Neural progenitor cell (in vitro differentiated cells): Measurements from ENCODE around the gene EDEM1. TPM values are rescaled to one million over a fixed set of nuclear protein-coding genes. Genes with fewer than 3 reads are reported as not detected.
"Not testable (repeated sequence)": the region's sequence is repeated elsewhere in the genome, so short reads cannot be mapped to it uniquely, and the experiment has no call there.

ENCODE experiments used
- DNase-seq: peaks from one replicate; pipeline ENCODE4 v3.0.0-alpha.2; 2016; ENCODE audit warnings: low spot score
- H2AFZ ChIP-seq: fragments of 200-600 bp; sonication (generic); replicated peaks from 2 replicates; pipeline ENCODE4 v1.6.1; 2016; ENCODE audit warnings: antibody characterized with exemption
- H3F3A ChIP-seq: fragments of 200-600 bp; sonication (generic); 2 replicates; pipeline ENCODE4 v1.6.1; 2016; ENCODE audit warnings: antibody characterized with exemption, low read depth
- H3K27ac ChIP-seq: fragments of 200-600 bp; sonication (generic); 2 replicates; pipeline ENCODE4 v1.5.1; 2016; ENCODE audit warnings: mild to moderate bottlenecking
- H3K27me3 ChIP-seq: fragments of 200-600 bp; sonication (generic); 2 replicates; pipeline ENCODE4 v1.6.1; 2016; ENCODE audit warnings: mild to moderate bottlenecking, moderate library complexity
- H3K36me3 ChIP-seq: fragments of 200-600 bp; sonication (generic); 2 replicates; pipeline ENCODE4 v1.5.1; 2016
- H3K4me1 ChIP-seq: fragments of 200-600 bp; sonication (generic); 2 replicates; pipeline ENCODE4 v1.6.1; 2016; ENCODE audit warnings: mixed run types
- H3K4me2 ChIP-seq: fragments of 200-600 bp; sonication (generic); 2 replicates; pipeline ENCODE4 v1.6.1; 2016
- H3K4me3 ChIP-seq: fragments of 200-600 bp; sonication (generic); 2 replicates; pipeline ENCODE4 v1.5.1; 2016
- H3K79me2 ChIP-seq: fragments of 200-600 bp; sonication (generic); 2 replicates; pipeline ENCODE4 v1.6.1; 2016; ENCODE audit warnings: low read depth
- H3K9ac ChIP-seq: fragments of 200-600 bp; sonication (generic); 2 replicates; pipeline ENCODE4 v1.6.1; 2016
- H3K9me3 ChIP-seq: fragments of 200-600 bp; sonication (generic); 2 replicates; pipeline ENCODE4 v1.5.1; 2016; ENCODE audit warnings: low read depth
- H4K20me1 ChIP-seq: fragments of 200-600 bp; sonication (generic); 2 replicates; pipeline ENCODE4 v1.6.1; 2016; ENCODE audit warnings: low read depth
- H3K27ac Mint-ChIP-seq: 3 replicates; pipeline ENCODE4 v1.8.0; 2021; ENCODE audit warnings: mixed read lengths
- H3K27me3 Mint-ChIP-seq: 2 replicates; pipeline ENCODE4 v1.8.0; 2022; ENCODE audit warnings: low read depth, mild to moderate bottlenecking, inconsistent platforms, moderate library complexity, mixed read lengths; ENCODE audit not compliant: insufficient read depth
- H3K36me3 Mint-ChIP-seq: 3 replicates; pipeline ENCODE4 v1.8.0; 2021; ENCODE audit warnings: mixed read lengths
- H3K4me1 Mint-ChIP-seq: 3 replicates; pipeline ENCODE4 v1.8.0; 2021; ENCODE audit warnings: mixed read lengths
- H3K4me3 Mint-ChIP-seq: 3 replicates; pipeline ENCODE4 v1.8.0; 2021; ENCODE audit warnings: mild to moderate bottlenecking, moderate library complexity, mixed read lengths
- H3K9me3 Mint-ChIP-seq: 3 replicates; pipeline ENCODE4 v1.8.0; 2020; ENCODE audit warnings: mixed read lengths
- EZH2 ChIP-seq: fragments of 200-600 bp; sonication (generic); IDR thresholded peaks from 2 replicates; pipeline ENCODE4 v1.6.1; 2017; ENCODE audit warnings: antibody characterized with exemption, mild to moderate bottlenecking, moderate library complexity
- EZH2phosphoT487 ChIP-seq: fragments of 200-600 bp; sonication (generic); IDR thresholded peaks from 2 replicates; pipeline ENCODE4 v1.6.1; 2017; ENCODE audit warnings: antibody characterized with exemption
- total RNA-seq: library from RNA; depleted of rRNA; stranded (reverse); fragments of >200 nt; gene quantifications from 2 replicates; pipeline ENCODE4 v1.2.3, GENCODE V29; 2015; ENCODE audit warnings: low replicate concordance
- TF ChIP-seq, protein P1 (sequence below): fragments of 200-600 bp; sonication (generic); IDR thresholded peaks from 2 replicates; pipeline ENCODE4 v1.5.1; 2017; ENCODE audit warnings: antibody characterized with exemption, mild to moderate bottlenecking

The EDEM1 gene
- total RNA-seq, 1 donor from 2014 or later = 11.8 TPM

DNA sequence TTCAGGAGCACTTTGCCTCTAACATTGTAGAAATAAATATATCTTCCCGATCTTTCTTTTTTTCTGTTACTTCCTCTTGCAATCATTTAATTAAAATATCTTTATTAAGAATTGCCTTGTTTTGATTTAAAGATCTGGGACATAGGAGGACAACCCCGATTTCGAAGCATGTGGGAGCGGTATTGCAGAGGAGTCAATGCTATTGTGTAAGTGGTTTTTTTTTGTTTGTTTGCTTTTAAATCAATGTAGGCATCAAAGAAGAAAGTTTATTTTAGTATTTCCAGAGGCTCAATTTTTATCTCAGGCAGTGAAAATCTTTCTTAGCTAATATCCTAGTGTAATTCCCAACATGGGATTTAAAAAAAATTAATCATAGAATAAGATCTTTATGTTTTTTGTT, 15.5 kb upstream of the EDEM1 start:
- TF ChIP-seq EZH2phosphoT487 (no peak), EZH2 (no peak)
- Histone ChIP-seq H3K4me2 (no peak overlapping the region), H3K36me3 (no peaks in the 10 kb centered on the region), H3K4me3 (no peak overlapping the region), H3K27me3 (no peaks in the 10 kb centered on the region), H4K20me1 (no peaks in the 10 kb centered on the region), H2AFZ (no peak overlapping the region), H3F3A (no peaks in the 10 kb centered on the region), H3K79me2 (peaks cover 22% of the 10 kb centered on the region), H3K9me3 (no peaks in the 10 kb centered on the region), H3K27ac (no peak overlapping the region), H3K4me1 (no peaks in the 10 kb centered on the region), H3K9ac (no peak overlapping the region)
- Mint-ChIP-seq H3K9me3 (no peaks in the 10 kb centered on the region), H3K4me3 (no peak overlapping the region), H3K27ac (no peak overlapping the region), H3K36me3 (peaks cover 9% of the 10 kb centered on the region), H3K27me3 (no peaks in the 10 kb centered on the region), H3K4me1 (no peaks in the 10 kb centered on the region)
- no peak for DNase-seq

DNA sequence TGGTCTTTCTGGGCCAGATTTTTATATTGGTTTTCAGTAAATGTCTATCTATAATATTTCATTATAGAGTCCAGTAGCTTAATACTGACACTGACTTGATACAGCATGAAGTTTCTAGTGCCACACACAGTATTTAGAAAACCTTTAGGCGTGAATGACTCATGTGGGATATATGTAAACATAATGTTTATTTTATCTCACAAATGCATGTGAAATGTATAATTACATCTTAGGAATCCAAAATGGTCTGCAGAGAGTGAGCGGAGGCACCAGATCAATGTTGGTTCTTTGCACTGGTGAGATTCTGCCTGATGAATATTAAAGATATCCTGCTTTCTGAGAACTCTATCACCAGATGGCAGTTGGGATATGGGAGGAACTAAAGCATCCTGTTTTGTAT, 8.5 kb upstream of the EDEM1 start:
- not testable (repeated sequence) for H3K36me3 ChIP-seq, H3K27ac Mint-ChIP-seq, H3K9me3 Mint-ChIP-seq, H3K9ac ChIP-seq, H3K4me1 ChIP-seq, H3K27me3 ChIP-seq, H3K27ac ChIP-seq, H2AFZ ChIP-seq, H3K4me1 Mint-ChIP-seq, H3K79me2 ChIP-seq, H3K4me2 ChIP-seq, H3K4me3 Mint-ChIP-seq, H3F3A ChIP-seq, H4K20me1 ChIP-seq, H3K4me3 ChIP-seq, H3K27me3 Mint-ChIP-seq, DNase-seq, H3K9me3 ChIP-seq
- peaks cover 10% of the 10 kb centered on the region for H3K36me3 Mint-ChIP-seq

DNA sequence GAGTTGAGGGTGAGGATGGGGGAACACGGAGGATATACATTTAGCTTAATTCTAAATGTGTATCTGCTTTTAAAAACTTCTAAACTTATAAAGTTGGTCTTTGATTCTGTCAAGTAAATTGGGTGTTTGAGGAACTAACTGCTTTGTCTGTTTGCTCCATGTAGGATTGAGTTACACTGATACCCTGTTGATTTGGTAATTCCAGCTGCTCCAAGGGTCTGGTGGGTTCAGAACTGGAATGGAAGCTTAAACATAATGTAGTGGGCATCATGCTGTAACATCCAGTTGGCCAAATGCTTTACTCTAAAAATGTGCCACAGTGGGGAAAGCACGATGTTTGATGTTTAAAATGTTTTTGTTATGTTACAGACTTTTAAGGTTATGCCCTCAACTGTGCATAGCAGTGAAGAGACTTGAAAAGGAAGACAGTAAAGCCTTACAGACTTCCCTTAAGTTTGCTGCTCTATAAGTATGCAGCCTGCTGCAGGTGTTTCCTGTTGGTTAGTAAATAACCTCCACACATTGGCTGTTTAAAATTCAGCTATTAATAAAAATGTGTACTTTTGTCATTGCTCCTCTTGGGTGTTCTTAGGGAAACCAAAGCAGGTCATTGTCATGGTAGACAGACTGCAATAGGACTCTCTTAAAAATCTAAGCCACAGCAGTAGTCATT, 5.9 kb upstream of the EDEM1 start:
- Histone ChIP-seq H3K4me3 (no peak overlapping the region), H2AFZ (no peak overlapping the region), H3K27ac (no peak overlapping the region), H3K9me3 (no peaks in the 10 kb centered on the region), H3K36me3 (peaks cover 3% of the 10 kb centered on the region), H4K20me1 (peaks cover 7% of the 10 kb centered on the region), H3K4me2 (no peak overlapping the region), H3K27me3 (peaks cover 12% of the 10 kb centered on the region), H3K4me1 (no peaks in the 10 kb centered on the region), H3F3A (peaks cover 6% of the 10 kb centered on the region), H3K9ac (no peak overlapping the region), H3K79me2 (no peaks in the 10 kb centered on the region)
- Mint-ChIP-seq H3K4me1 (peaks cover 5% of the 10 kb centered on the region), H3K27ac (no peak overlapping the region), H3K36me3 (peaks cover 6% of the 10 kb centered on the region), H3K9me3 (no peaks in the 10 kb centered on the region), H3K27me3 (no peaks in the 10 kb centered on the region), H3K4me3 (no peak overlapping the region)
- DNase-seq = no peak
- TF ChIP-seq, protein P1, sequence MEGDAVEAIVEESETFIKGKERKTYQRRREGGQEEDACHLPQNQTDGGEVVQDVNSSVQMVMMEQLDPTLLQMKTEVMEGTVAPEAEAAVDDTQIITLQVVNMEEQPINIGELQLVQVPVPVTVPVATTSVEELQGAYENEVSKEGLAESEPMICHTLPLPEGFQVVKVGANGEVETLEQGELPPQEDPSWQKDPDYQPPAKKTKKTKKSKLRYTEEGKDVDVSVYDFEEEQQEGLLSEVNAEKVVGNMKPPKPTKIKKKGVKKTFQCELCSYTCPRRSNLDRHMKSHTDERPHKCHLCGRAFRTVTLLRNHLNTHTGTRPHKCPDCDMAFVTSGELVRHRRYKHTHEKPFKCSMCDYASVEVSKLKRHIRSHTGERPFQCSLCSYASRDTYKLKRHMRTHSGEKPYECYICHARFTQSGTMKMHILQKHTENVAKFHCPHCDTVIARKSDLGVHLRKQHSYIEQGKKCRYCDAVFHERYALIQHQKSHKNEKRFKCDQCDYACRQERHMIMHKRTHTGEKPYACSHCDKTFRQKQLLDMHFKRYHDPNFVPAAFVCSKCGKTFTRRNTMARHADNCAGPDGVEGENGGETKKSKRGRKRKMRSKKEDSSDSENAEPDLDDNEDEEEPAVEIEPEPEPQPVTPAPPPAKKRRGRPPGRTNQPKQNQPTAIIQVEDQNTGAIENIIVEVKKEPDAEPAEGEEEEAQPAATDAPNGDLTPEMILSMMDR = no peak
- TF ChIP-seq EZH2phosphoT487 (no peak), EZH2 (no peak)

DNA sequence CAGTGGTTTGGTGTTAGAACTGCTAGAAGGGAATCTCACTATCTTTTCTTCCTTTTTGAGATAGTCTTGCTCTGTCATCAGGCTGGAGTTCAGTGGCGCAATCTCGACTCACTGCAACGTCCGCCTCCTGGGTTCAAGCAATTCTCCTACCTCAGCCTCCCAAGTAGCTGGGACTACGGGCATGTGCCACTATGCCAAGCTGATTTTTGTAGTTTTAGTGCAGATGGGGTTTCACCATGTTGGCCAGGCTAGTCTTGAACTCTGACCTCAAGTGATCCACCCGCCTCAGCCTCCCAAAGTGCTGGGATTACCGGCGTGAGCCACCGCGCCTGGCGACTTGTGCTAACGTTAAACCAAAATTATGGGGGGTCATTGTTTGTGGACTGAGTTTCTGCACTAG, 3.8 kb upstream of the EDEM1 start:
- not testable (repeated sequence) for H3K36me3 Mint-ChIP-seq, H4K20me1 ChIP-seq, H3K4me3 Mint-ChIP-seq, H3K36me3 ChIP-seq, H3K9ac ChIP-seq, H3K79me2 ChIP-seq, H3K4me1 ChIP-seq, H3K9me3 ChIP-seq, H3K27ac ChIP-seq, H3K27ac Mint-ChIP-seq, DNase-seq, H3F3A ChIP-seq, H2AFZ ChIP-seq, H3K27me3 Mint-ChIP-seq, H3K4me3 ChIP-seq, H3K4me2 ChIP-seq, H3K9me3 Mint-ChIP-seq
- H3K27me3 ChIP-seq = peaks cover 20% of the 10 kb centered on the region
- H3K4me1 Mint-ChIP-seq = peaks cover 12% of the 10 kb centered on the region

DNA sequence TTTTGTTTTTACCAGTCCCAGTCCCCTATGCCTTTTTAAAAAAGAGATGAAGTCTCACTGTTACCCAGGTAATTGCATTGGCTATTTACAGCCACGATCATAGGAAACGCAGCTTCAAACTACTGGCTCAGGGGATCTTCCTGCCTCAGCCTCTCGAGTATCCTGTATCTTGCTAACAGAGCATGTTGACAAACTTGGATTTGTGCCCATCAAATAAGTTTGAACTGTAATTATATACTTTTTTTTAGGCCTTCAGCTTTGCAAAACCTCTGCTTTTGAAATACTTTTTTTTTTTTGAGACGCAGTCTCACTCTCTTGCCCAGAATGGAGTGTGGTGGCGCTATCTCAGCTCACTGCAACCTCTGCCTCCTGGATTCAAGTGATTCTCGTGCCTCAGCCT, 3.0 kb upstream of the EDEM1 start:
- TF ChIP-seq, protein P1 = no peak
- TF ChIP-seq EZH2phosphoT487 (no peak), EZH2 (no peak)
- H3K4me3 Mint-ChIP-seq = no peak overlapping the region
- Histone ChIP-seq H3K27me3 (peaks cover 20% of the 10 kb centered on the region), H3K9ac (no peak overlapping the region), H3F3A (peaks cover 6% of the 10 kb centered on the region), H3K79me2 (peaks cover 16% of the 10 kb centered on the region), H3K27ac (no peak overlapping the region), H2AFZ (no peak overlapping the region), H3K4me3 (no peak overlapping the region), H3K4me1 (no peaks in the 10 kb centered on the region), H3K9me3 (no peaks in the 10 kb centered on the region), H3K36me3 (no peaks in the 10 kb centered on the region), H4K20me1 (peaks cover 15% of the 10 kb centered on the region), H3K4me2 (no peak overlapping the region)
- no peak for DNase-seq
- H3K36me3 Mint-ChIP-seq = peaks cover 6% of the 10 kb centered on the region
- peaks cover 6% of the 10 kb centered on the region for H3K27me3 Mint-ChIP-seq
- H3K27ac Mint-ChIP-seq = no peak overlapping the region
- peaks cover 18% of the 10 kb centered on the region for H3K4me1 Mint-ChIP-seq
- H3K9me3 Mint-ChIP-seq = no peaks in the 10 kb centered on the region
